WERI-Rb-1 (cell line): ENCODE results near the gene DIO3.

ENCODE experiments used
- DNase-seq: peaks from one replicate; pipeline ENCODE4 v3.0.0-alpha.2; 2020
- H3K27ac ChIP-seq: fragments of 250-450 bp; sonication (Bioruptor Pico); 2 replicates; pipeline ENCODE4 v1.5.1; 2020; ENCODE audit warnings: mild to moderate bottlenecking, moderate library complexity
- H3K27me3 ChIP-seq: fragments of 250-450 bp; sonication (Bioruptor Pico); 2 replicates; pipeline ENCODE4 v1.5.1; 2021; ENCODE audit warnings: mild to moderate bottlenecking, low read depth, moderate library complexity; ENCODE audit not compliant: insufficient read depth, severe bottlenecking
- H3K36me3 ChIP-seq: fragments of 250-450 bp; sonication (Bioruptor Pico); 2 replicates; pipeline ENCODE4 v1.5.1; 2020; ENCODE audit warnings: mild to moderate bottlenecking, moderate library complexity
- H3K4me3 ChIP-seq: 2 replicates; pipeline ENCODE4 v1.5.1; 2011; ENCODE audit warnings: low read depth, mild to moderate bottlenecking, control low read depth, low read length
- H3K9me3 ChIP-seq: fragments of 250-450 bp; sonication (Bioruptor Pico); 2 replicates; pipeline ENCODE4 v1.5.1; 2021; ENCODE audit warnings: mild to moderate bottlenecking, moderate library complexity; ENCODE audit not compliant: severe bottlenecking
- TF ChIP-seq, protein P1 (sequence below): IDR thresholded peaks from 2 replicates; pipeline ENCODE4 v1.5.1; 2011; ENCODE audit warnings: low read depth, mild to moderate bottlenecking, control low read depth, inconsistent platforms, low read length

DIO3 gene

DNA sequence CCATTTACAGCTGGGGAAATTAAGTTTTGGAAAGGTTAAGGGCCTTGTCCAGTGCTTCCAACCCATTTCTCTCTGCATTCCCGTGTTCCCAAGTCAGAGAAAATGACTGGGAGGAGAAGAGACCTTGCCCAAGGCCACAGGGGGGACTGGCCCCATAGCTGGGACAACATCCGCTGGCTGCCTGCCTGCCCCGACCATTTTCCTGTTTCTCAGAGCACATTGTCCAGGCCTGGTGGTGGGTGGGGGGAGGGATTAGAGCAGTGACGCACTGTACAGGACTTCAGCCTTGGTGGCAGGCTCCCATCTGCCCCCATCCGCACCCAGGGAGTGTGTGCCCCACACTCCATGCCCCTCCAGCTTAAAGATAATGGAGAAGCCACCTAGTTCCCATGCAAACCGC is 27.7 kb downstream of the DIO3 start:
- Histone ChIP-seq H3K27ac (no peak overlapping the region), H3K9me3 (peaks cover 4% of the 10 kb centered on the region), H3K36me3 (no peaks in the 10 kb centered on the region), H3K27me3 (peaks cover 96% of the 10 kb centered on the region), H3K4me3 (no peak overlapping the region)
- no peak for DNase-seq
- TF ChIP-seq, protein P1, sequence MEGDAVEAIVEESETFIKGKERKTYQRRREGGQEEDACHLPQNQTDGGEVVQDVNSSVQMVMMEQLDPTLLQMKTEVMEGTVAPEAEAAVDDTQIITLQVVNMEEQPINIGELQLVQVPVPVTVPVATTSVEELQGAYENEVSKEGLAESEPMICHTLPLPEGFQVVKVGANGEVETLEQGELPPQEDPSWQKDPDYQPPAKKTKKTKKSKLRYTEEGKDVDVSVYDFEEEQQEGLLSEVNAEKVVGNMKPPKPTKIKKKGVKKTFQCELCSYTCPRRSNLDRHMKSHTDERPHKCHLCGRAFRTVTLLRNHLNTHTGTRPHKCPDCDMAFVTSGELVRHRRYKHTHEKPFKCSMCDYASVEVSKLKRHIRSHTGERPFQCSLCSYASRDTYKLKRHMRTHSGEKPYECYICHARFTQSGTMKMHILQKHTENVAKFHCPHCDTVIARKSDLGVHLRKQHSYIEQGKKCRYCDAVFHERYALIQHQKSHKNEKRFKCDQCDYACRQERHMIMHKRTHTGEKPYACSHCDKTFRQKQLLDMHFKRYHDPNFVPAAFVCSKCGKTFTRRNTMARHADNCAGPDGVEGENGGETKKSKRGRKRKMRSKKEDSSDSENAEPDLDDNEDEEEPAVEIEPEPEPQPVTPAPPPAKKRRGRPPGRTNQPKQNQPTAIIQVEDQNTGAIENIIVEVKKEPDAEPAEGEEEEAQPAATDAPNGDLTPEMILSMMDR, result no peak

DNA sequence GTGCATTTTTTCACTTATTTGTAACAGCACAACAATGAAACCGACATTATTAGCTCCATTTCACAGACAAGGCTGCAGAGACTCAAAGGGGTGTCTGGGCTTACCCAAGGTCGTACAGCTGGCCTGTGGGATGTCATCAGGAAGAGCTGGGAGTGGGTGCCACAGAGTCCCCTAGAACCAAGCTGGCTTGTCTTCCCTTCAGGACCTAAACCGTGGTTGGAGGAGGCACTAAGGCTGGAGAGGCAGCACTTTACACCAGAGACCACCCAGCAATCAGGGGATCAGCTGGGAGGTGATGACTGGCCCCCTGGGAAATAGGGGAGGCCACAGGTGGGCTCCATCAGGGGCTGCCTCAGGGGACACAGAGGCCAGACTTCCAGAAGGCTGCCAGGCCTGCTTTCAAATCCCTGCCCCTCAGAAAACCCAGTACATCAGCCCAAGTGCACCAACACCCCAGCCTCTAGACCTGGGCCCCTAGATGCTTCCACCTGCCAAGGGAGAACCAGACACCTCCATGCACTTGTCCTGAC is 28.3 kb downstream of the DIO3 start:
- no peaks in the 10 kb centered on the region for H3K36me3 ChIP-seq
- peaks cover 6% of the 10 kb centered on the region for H3K9me3 ChIP-seq
- peaks cover 96% of the 10 kb centered on the region for H3K27me3 ChIP-seq
- H3K4me3 ChIP-seq, result no peak overlapping the region
- DNase-seq, result no peak
- TF ChIP-seq, protein P1, result no peak
- no peak overlapping the region for H3K27ac ChIP-seq

DNA sequence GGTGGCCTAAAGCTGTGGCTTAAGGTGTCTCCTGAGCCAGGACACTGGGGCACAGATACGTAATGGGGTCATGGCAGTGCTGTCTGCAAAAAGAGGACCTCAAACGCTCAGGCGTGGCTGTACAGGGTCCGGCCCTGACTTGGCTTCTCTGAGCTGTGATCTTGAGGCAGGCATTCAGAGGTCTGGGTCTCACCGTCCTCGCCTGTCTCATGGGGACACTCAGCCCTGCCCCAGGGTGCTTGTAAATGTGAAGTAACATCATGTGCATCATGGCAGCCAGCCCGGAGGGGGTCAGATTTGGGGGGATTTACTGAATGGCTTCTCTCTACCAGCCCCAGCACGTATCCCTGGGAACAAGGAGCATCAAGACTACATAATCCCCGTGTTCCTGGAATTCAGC is 28.8 kb downstream of the DIO3 start:
- Histone ChIP-seq H3K27ac (no peak overlapping the region), H3K36me3 (no peaks in the 10 kb centered on the region), H3K9me3 (peaks cover 4% of the 10 kb centered on the region), H3K4me3 (no peak overlapping the region), H3K27me3 (peaks cover 97% of the 10 kb centered on the region)
- DNase-seq, result no peak
- TF ChIP-seq, protein P1, result no peak

DNA sequence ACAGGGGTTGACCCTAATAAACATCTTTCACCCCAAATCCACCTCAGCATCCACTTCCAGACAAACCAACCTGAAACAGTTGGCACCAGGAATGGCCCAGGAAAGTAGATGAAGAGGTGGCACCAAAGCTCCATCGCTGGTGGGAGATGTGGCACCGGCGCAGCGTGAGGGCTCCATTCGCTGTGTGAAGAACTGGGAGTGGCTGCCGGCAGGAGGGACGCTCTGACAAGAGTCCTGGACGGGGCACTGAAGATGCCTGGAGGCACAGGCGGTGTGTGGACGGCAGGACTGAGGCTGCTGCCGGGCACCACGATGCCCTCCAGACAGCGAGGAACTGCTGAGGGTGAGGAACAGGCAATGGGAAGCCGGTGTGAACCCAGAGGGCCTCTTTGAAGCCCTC is 29.3 kb downstream of the DIO3 start:
- TF ChIP-seq, protein P1, result no peak
- no peaks in the 10 kb centered on the region for H3K36me3 ChIP-seq
- peaks cover 97% of the 10 kb centered on the region for H3K27me3 ChIP-seq
- DNase-seq, result no peak
- no peak overlapping the region for H3K4me3 ChIP-seq
- H3K9me3 ChIP-seq, result peaks cover 8% of the 10 kb centered on the region
- no peak overlapping the region for H3K27ac ChIP-seq

DNA sequence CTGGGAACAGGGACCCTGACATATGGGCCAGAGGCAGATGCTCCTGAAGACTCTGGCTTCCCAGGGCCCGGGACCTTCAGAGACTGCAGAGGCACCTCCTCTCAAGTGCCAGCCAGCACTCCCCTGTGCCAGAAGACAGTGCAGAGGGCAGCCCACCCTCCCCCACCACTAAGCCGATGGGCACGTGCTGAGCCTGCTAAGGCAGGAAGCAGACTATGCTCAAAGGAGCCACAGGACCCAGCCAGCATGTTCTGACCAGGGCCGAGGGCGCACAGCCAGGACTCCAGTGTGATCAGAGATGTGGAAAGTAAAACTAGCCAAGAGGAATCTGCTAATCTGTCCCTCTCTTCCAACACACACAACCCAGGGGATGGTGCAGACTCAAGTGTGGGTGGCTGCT is 29.8 kb downstream of the DIO3 start:
- DNase-seq, result no peak
- H3K27me3 ChIP-seq, result peaks cover 95% of the 10 kb centered on the region
- H3K4me3 ChIP-seq, result no peak overlapping the region
- peaks cover 13% of the 10 kb centered on the region for H3K9me3 ChIP-seq
- no peaks in the 10 kb centered on the region for H3K36me3 ChIP-seq
- TF ChIP-seq, protein P1, result no peak
- no peak overlapping the region for H3K27ac ChIP-seq

DNA sequence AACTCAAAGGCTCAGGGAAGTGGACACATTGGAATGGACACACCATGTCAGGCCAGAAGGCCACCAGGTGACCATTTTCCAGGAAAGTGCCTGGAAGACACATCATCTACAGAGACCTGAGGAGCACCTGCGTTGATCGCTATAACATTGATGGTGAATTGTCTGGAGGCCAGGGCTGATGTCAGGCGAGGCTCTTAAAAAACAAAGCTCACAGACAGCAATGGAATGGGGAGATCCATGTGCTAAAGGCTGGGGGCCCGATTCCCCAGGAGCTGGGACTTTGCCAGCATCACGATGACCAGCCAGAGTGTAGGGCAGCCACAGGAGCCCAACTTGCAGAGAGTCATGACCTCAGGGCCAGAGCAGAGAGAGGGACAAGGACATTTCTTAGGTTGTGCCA is 30.3 kb downstream of the DIO3 start:
- Histone ChIP-seq H3K4me3 (no peak overlapping the region), H3K27me3 (peaks cover 91% of the 10 kb centered on the region), H3K27ac (no peak overlapping the region), H3K9me3 (peaks cover 16% of the 10 kb centered on the region), H3K36me3 (no peaks in the 10 kb centered on the region)
- no peak for DNase-seq
- TF ChIP-seq, protein P1, result no peak
